ENCODE data around the gene CCDC66. TPM values are rescaled to one million over a fixed set of nuclear protein-coding genes. Genes with fewer than 3 reads are reported as not detected.
"Not testable (repeated sequence)": the region's sequence is repeated elsewhere in the genome, so short reads cannot be mapped to it uniquely, and the experiment has no call there.

The CCDC66 gene
- total RNA-seq, 4 donors from 2014 or later: 15.2 to 38.5 (median 36.9) TPM

DNA sequence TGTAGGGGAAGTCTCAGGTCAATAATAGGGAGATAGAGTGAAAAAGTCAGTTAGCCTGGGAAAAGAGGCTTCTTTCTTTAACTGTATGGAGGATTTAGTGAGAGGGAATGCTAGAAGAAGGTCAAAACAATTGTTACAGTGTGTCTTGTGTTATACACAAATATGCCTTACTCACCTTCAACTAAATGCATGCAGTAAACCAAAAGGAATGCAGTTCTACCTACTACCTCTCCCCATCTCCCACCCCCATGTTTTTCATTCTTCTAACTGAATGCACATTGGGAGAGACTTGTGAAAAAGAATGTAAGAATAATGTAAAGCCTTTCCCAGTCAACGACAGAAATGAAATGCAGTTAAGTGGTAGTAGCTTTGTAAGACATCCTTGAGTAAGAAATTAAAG is 33.8 kb downstream of the CCDC66 start:
- 57% methylated on average over 1 of the region's 1 CpG for WGBS, 2 donors (ENCODE audit: low coverage in 1 of 2)
- H3K27ac ChIP-seq: no peak overlapping the region
- H3K4me1 ChIP-seq: no peaks in the 10 kb centered on the region
- H3K4me3 ChIP-seq: no peak overlapping the region
- no peaks in the 10 kb centered on the region for H3K9me3 ChIP-seq
- H3K36me3 ChIP-seq: peaks cover 0 to 31% of the 10 kb centered on the region in 2 donors
- no peak for ATAC-seq
- no peaks in the 10 kb centered on the region for H3K27me3 ChIP-seq
- no peak for TF ChIP-seq POLR2A (IDR thresholded peaks at IDR 0.05)
- TF ChIP-seq, protein P1, sequence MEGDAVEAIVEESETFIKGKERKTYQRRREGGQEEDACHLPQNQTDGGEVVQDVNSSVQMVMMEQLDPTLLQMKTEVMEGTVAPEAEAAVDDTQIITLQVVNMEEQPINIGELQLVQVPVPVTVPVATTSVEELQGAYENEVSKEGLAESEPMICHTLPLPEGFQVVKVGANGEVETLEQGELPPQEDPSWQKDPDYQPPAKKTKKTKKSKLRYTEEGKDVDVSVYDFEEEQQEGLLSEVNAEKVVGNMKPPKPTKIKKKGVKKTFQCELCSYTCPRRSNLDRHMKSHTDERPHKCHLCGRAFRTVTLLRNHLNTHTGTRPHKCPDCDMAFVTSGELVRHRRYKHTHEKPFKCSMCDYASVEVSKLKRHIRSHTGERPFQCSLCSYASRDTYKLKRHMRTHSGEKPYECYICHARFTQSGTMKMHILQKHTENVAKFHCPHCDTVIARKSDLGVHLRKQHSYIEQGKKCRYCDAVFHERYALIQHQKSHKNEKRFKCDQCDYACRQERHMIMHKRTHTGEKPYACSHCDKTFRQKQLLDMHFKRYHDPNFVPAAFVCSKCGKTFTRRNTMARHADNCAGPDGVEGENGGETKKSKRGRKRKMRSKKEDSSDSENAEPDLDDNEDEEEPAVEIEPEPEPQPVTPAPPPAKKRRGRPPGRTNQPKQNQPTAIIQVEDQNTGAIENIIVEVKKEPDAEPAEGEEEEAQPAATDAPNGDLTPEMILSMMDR (IDR thresholded peaks at IDR 0.05): no peak
- no peak for TF ChIP-seq POLR2AphosphoS5 (IDR thresholded peaks at IDR 0.05)
- TF ChIP-seq EP300 (IDR thresholded peaks at IDR 0.05): no peak

DNA sequence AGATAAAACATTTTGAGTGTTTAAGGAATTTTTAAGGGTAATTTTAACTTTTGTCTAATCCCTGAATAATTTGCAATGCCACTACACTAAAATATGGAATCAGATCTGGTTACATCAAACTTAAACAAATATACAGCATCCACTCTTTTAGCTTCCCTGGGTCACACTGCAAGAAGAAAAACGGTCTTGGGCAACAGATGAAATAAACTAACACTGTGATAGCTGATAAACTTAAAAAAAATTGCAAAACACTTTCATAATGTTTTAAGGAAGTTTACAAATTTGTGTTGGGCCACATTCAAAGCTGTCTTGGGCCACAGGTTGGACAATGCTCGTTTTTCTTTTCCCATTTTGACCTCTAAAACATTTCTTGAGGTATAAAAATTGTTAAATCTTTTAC is 34.3 kb downstream of the CCDC66 start:
- Histone ChIP-seq H3K36me3 (peaks cover 0 to 35% of the 10 kb centered on the region in 2 donors), H3K4me3 (no peak overlapping the region), H3K4me1 (no peaks in the 10 kb centered on the region), H3K27ac (no peak overlapping the region), H3K27me3 (no peaks in the 10 kb centered on the region), H3K9me3 (no peaks in the 10 kb centered on the region)
- TF ChIP-seq POLR2A (IDR thresholded peaks at IDR 0.05) (no peak), EP300 (IDR thresholded peaks at IDR 0.05) (no peak), POLR2AphosphoS5 (IDR thresholded peaks at IDR 0.05) (no peak)
- TF ChIP-seq, protein P1 (IDR thresholded peaks at IDR 0.05): no peak
- ATAC-seq: no peak
- 31 to 60% methylated on average over 2 of the region's 2 CpGs for WGBS, 2 donors (ENCODE audit: low coverage in 1 of 2)

DNA sequence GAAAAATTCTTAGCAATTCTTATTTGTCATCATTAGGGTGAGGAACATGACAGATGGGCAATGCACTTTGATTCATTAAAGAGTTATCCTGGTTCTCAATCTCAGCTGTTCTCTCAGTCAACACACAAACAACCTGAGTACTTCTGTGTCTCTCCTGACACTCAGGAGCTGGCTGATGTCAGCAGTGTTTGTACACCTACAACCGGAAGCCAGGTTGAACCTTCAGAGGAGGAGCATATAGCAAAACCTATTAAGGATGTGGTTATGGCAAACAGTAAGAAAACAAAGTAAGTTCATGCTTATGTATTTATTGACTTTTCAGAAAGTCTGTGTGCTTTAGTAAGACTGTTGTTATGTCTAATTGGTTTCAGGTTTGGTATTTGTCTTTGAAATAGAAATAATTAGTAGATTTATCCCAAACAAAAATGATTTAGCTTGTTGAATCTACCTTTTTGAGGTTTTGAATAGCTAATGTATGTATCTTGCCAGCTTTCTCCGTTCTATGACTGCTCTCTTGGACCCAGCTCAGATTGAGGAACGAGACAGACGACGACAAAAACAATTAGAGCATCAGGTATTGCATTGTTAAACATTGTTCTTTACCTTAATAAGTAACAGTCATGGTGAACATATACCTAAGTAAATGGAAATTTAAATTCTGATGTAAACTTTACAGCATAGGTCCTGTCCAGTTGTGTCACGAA is 36.6 kb downstream of the CCDC66 start:
- TF ChIP-seq, protein P1 (IDR thresholded peaks at IDR 0.05): no peak
- no peak for TF ChIP-seq POLR2A (IDR thresholded peaks at IDR 0.05)
- no peak for TF ChIP-seq EP300 (IDR thresholded peaks at IDR 0.05)
- no peak for TF ChIP-seq POLR2AphosphoS5 (IDR thresholded peaks at IDR 0.05)
- 73 to 85% methylated on average over 6 of the region's 6 CpGs for WGBS, 2 donors (ENCODE audit: low coverage in 1 of 2)
- no peak for ATAC-seq

DNA sequence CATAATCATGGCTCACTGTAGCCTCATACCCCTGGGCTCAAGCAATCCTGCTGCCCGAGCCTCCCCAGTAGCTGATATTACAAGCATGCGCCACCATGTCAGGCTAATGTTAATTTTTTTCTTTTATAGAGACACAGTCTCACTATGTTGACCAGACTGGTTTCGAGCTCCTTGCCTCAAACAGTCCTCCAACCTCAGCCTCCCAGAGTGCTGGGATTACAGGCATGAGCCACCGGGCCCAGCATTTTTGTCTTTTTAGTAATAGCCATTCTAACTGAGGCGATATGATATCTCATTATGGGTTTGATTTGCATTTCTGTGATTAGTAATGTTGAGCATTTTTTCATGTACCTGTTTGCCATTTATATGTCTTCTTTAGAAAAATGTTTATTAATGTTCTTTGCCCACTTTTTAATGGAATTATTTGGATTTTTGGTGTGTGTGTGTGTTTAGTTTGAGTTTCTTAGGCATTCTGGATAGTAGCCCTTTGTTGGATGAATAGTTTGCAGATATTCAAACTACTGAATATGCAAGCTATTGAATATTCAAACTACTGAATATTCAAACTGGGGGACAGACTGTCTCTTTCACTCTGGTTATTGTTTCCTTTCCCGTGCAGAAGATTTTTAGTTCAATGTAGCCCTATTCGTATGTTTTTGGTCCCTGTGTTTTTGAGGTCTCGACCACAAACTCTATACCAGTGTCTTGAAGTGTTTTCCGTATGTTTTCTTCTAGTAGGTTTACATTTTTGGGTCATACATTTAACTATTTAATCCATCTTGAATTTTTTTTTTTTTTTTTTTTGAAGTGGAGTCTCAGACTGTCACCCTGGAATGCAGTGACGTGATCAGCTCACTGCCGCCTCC is 39.2 kb downstream of the CCDC66 start:
- no peaks in the 10 kb centered on the region for H3K27me3 ChIP-seq
- no peak overlapping the region for H3K27ac ChIP-seq
- H3K36me3 ChIP-seq: peaks cover 0 to 71% of the 10 kb centered on the region in 2 donors
- H3K4me3 ChIP-seq: no peak overlapping the region
- TF ChIP-seq EP300 (IDR thresholded peaks at IDR 0.05): no peak
- TF ChIP-seq POLR2AphosphoS5 (IDR thresholded peaks at IDR 0.05): no peak
- TF ChIP-seq POLR2A (IDR thresholded peaks at IDR 0.05): no peak
- TF ChIP-seq, protein P1 (IDR thresholded peaks at IDR 0.05): no peak
- peaks cover 0 to 10% (median 0%) of the 10 kb centered on the region in 3 donors for H3K9me3 ChIP-seq
- ATAC-seq: no peak
- 92 to 98% methylated on average over 6 to 11 of the region's 11 CpGs for WGBS, 2 donors (ENCODE audit: low coverage in 1 of 2)
- H3K4me1 ChIP-seq: no peaks in the 10 kb centered on the region

More for the DNA sequence above, 36.6 kb downstream of the CCDC66 start:
- H3K27me3 ChIP-seq: no peaks in the 10 kb centered on the region
- H3K4me1 ChIP-seq: no peaks in the 10 kb centered on the region
- H3K36me3 ChIP-seq: peaks cover 0 to 57% of the 10 kb centered on the region in 2 donors
- no peak overlapping the region for H3K27ac ChIP-seq
- H3K9me3 ChIP-seq: peaks cover 0 to 6% (median 0%) of the 10 kb centered on the region in 3 donors
- no peak overlapping the region for H3K4me3 ChIP-seq

DNA sequence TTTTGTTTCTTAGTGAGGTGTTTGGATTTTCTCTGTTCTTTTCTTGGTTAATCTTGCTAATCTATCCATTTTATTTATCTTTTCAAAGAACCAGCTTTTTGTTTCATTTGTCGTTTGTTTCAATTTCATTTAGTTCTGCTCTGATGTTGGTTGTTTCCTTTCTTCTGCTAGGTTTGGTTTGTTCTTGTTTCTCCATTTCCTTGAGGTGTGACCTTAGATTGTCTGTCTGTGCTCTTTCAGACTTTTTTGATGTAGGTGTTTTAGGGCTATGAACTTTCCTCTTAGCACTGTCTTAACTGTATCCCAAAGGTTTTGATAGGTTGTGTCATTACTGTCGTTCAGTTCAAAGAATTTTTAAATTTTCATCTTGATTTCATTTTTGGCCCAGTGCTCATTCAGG is 51.5 kb downstream of the CCDC66 start:
- not testable (repeated sequence) for H3K4me1 ChIP-seq, H3K4me3 ChIP-seq, H3K27ac ChIP-seq, H3K27me3 ChIP-seq, ATAC-seq
- WGBS, 2 donors (ENCODE audit: low coverage in 1 of 2): 86 to 94% methylated on average over 1 of the region's 2 CpGs
- H3K9me3 ChIP-seq: peaks cover 0 to 21% (median 0%) of the 10 kb centered on the region in 3 donors
- peaks cover 0 to 69% of the 10 kb centered on the region in 2 donors for H3K36me3 ChIP-seq

Data from gastroesophageal sphincter (tissue), 4 donors.